IMR-90 (cell line): ENCODE data around the gene GOLGA8S. TPM values are rescaled to one million over a fixed set of nuclear protein-coding genes. Genes with fewer than 3 reads are reported as not detected.

ENCODE experiments used
- ATAC-seq: fragments of 200-7000 bp; cut with Tn5 transposase; 2 replicates; pipeline ENCODE4 v1.9.1; 2020; ENCODE audit warnings: low read depth, mild to moderate bottlenecking, moderate library complexity
- BruUV-seq: library from RNA; stranded (reverse); fragments of 400-500 nt; replicated peaks from 2 replicates; lab custom pipeline; 2021; lab: Mats Ljungman, UMichigan
- CTCF ChIA-PET: fragments of 300-600 bp; formaldehyde crosslinking; extraction: SDS; loops from one replicate; lab custom pipeline; 2021; ENCODE audit warnings: antibody characterized with exemption; lab: Yijun Ruan, JAX
- POLR2A ChIA-PET: fragments of 300-600 bp; sonication (Branson Sonifier 250); formaldehyde crosslinking; loops from one replicate; lab custom pipeline; 2022; ENCODE audit warnings: antibody characterized with exemption; ENCODE audit not compliant: unreplicated experiment; lab: Charles Lee
- DNase-seq: peaks from one replicate; pipeline ENCODE4 v3.0.0; 2013
- H2AFZ ChIP-seq: replicated peaks from 2 replicates; pipeline ENCODE3; 2013; ENCODE audit warnings: low read length, mild to moderate bottlenecking; ENCODE audit not compliant: poor library complexity
- H2AK5ac ChIP-seq: 2 replicates; pipeline ENCODE4 v1.6.1; 2013; ENCODE audit warnings: low read depth, low read length, inconsistent platforms
- H2AK9ac ChIP-seq: replicated peaks from 2 replicates; pipeline ENCODE3; 2013; ENCODE audit warnings: mild to moderate bottlenecking, low read depth, low read length, moderate library complexity; ENCODE audit not compliant: poor library complexity
- H2BK120ac ChIP-seq: 2 replicates; pipeline ENCODE4 v1.6.1; 2013; ENCODE audit warnings: low read depth, low read length, inconsistent platforms
- H2BK15ac ChIP-seq: 3 replicates; pipeline ENCODE4 v1.6.1; 2013; ENCODE audit warnings: low read depth, low read length, inconsistent platforms
- H2BK20ac ChIP-seq: 2 replicates; pipeline ENCODE4 v1.6.1; 2013; ENCODE audit warnings: low read depth, mild to moderate bottlenecking, inconsistent platforms, low read length, moderate library complexity
- H2BK5ac ChIP-seq: 2 replicates; pipeline ENCODE4 v1.6.1; 2013; ENCODE audit warnings: mild to moderate bottlenecking, low read depth, low read length, inconsistent platforms; ENCODE audit not compliant: poor library complexity, severe bottlenecking
- H3K14ac ChIP-seq: replicated peaks from 2 replicates; pipeline ENCODE4 v1.6.1; 2013; ENCODE audit warnings: low read depth, low read length, inconsistent platforms
- H3K18ac ChIP-seq: 2 replicates; pipeline ENCODE4 v1.6.1; 2013; ENCODE audit warnings: low read depth, low read length, control low read depth
- H3K23ac ChIP-seq: 2 replicates; pipeline ENCODE4 v1.6.1; 2013; ENCODE audit warnings: low read depth, low read length, inconsistent platforms
- H3K27ac ChIP-seq: 2 replicates; pipeline ENCODE4 v1.5.1; 2013; ENCODE audit warnings: mild to moderate bottlenecking, control low read depth, low read length; ENCODE audit not compliant: insufficient read depth
- H3K27me3 ChIP-seq: 2 replicates; pipeline ENCODE4 v1.6.1; 2013; ENCODE audit warnings: low read length; ENCODE audit not compliant: control insufficient read depth, insufficient read depth
- H3K36me3 ChIP-seq: 2 replicates; pipeline ENCODE4 v1.6.1; 2013; ENCODE audit warnings: low read length, mixed read lengths; ENCODE audit not compliant: control insufficient read depth, insufficient read depth
- H3K4ac ChIP-seq: 2 replicates; pipeline ENCODE4 v1.6.1; 2013; ENCODE audit warnings: low read depth, low read length, inconsistent platforms
- H3K4me1 ChIP-seq: 2 replicates; pipeline ENCODE4 v1.6.1; 2013; ENCODE audit warnings: low read length, mixed read lengths; ENCODE audit not compliant: control insufficient read depth, insufficient read depth
- H3K4me2 ChIP-seq: 2 replicates; pipeline ENCODE4 v1.6.1; 2013; ENCODE audit warnings: low read depth, mild to moderate bottlenecking, control low read depth, low read length, moderate library complexity
- H3K4me3 ChIP-seq: 2 replicates; pipeline ENCODE4 v1.5.1; 2013; ENCODE audit warnings: low read depth, mild to moderate bottlenecking, control low read depth, low read length, moderate library complexity; ENCODE audit not compliant: insufficient read depth
- H3K56ac ChIP-seq: 2 replicates; pipeline ENCODE4 v1.6.1; 2013; ENCODE audit warnings: low read length, inconsistent platforms; ENCODE audit not compliant: insufficient read depth; ENCODE audit errors: extremely low read depth
- H3K79me1 ChIP-seq, 2 experiments: 2 replicates each; pipeline ENCODE4 v1.6.1; 2013; ENCODE audit warnings: low read length in 2 of 2, inconsistent platforms in 1 of 2, low read depth in 1 of 2
- H3K9ac ChIP-seq: 2 replicates; pipeline ENCODE4 v1.6.1; 2013; ENCODE audit warnings: low read depth, low read length, control low read depth
- H3K9me1 ChIP-seq: 2 replicates; pipeline ENCODE4 v1.6.1; 2013; ENCODE audit warnings: low read length, inconsistent platforms; ENCODE audit not compliant: insufficient read depth
- H3K9me3 ChIP-seq: 2 replicates; pipeline ENCODE4 v1.6.1; 2013; ENCODE audit warnings: low read length; ENCODE audit not compliant: control insufficient read depth, insufficient read depth
- H4K20me1 ChIP-seq: 2 replicates; pipeline ENCODE4 v1.6.1; 2013; ENCODE audit warnings: low read length, inconsistent platforms; ENCODE audit not compliant: insufficient read depth
- H4K5ac ChIP-seq: 2 replicates; pipeline ENCODE4 v1.6.1; 2013; ENCODE audit warnings: mild to moderate bottlenecking, low read depth, low read length, control low read depth
- H4K8ac ChIP-seq, 2 experiments: 2 replicates each; pipeline ENCODE4 v1.6.1; 2013; ENCODE audit warnings: low read depth in 2 of 2, low read length in 2 of 2, control low read depth in 1 of 2, inconsistent platforms in 1 of 2
- H4K91ac ChIP-seq: 2 replicates; pipeline ENCODE4 v1.6.1; 2013; ENCODE audit warnings: low read depth, low read length, inconsistent platforms; ENCODE audit not compliant: insufficient read depth
- BHLHE40 ChIP-seq: fragments of 150-350 bp; IDR thresholded peaks from 2 replicates; pipeline ENCODE4 v1.6.1; 2016; ENCODE audit warnings: mild to moderate bottlenecking, low read depth, low read length
- CEBPB ChIP-seq: IDR thresholded peaks from 2 replicates; pipeline ENCODE4 v1.6.1; 2012; ENCODE audit warnings: low read depth, low read length, improper control_type of control experiment
- CHD1 ChIP-seq: IDR thresholded peaks from 2 replicates; pipeline ENCODE4 v1.6.1; 2012; ENCODE audit warnings: low read depth, low read length, improper control_type of control experiment
- FOS ChIP-seq: fragments of 150-350 bp; IDR thresholded peaks from 2 replicates; pipeline ENCODE4 v1.6.1; 2016; ENCODE audit warnings: low read depth, low read length
- MAFK ChIP-seq: IDR thresholded peaks from 2 replicates; pipeline ENCODE4 v1.6.1; 2012; ENCODE audit warnings: low read depth, low read length, improper control_type of control experiment
- MAZ ChIP-seq: IDR thresholded peaks from 2 replicates; pipeline ENCODE4 v1.6.1; 2012; ENCODE audit warnings: low read depth, mild to moderate bottlenecking, low read length, improper control_type of control experiment, moderate library complexity, borderline replicate concordance
- MXI1 ChIP-seq: IDR thresholded peaks from 2 replicates; pipeline ENCODE4 v1.6.1; 2012; ENCODE audit warnings: low read depth, mild to moderate bottlenecking, low read length, moderate library complexity, borderline replicate concordance
- NFE2L2 ChIP-seq: fragments of 150-350 bp; IDR thresholded peaks from 2 replicates; pipeline ENCODE4 v1.6.1; 2016; ENCODE audit warnings: low read depth, mild to moderate bottlenecking, low read length
- POLR2A ChIP-seq: IDR thresholded peaks from 2 replicates; pipeline ENCODE4 v1.6.1; 2012; ENCODE audit warnings: mild to moderate bottlenecking, low read depth, low read length
- RAD21 ChIP-seq: IDR thresholded peaks from 2 replicates; pipeline ENCODE4 v1.6.1; 2012; ENCODE audit warnings: low read length, improper control_type of control experiment
- RCOR1 ChIP-seq: IDR thresholded peaks from 2 replicates; pipeline ENCODE4 v1.6.1; 2012; ENCODE audit warnings: mild to moderate bottlenecking, low read length, improper control_type of control experiment; ENCODE audit not compliant: insufficient replicate concordance
- RFX5 ChIP-seq: IDR thresholded peaks from 2 replicates; pipeline ENCODE4 v1.8.0; 2012; ENCODE audit warnings: low read depth, mild to moderate bottlenecking, low read length, moderate library complexity
- SMC3 ChIP-seq: fragments of 150-350 bp; IDR thresholded peaks from 2 replicates; pipeline ENCODE4 v1.6.1; 2016; ENCODE audit warnings: low read depth, mild to moderate bottlenecking, antibody characterized with exemption, low read length, moderate library complexity
- USF2 ChIP-seq: fragments of 150-350 bp; IDR thresholded peaks from 2 replicates; pipeline ENCODE4 v1.6.1; 2017; ENCODE audit warnings: mild to moderate bottlenecking, antibody characterized with exemption, low read length, low read depth
- whole genome bisulfite sequencing, 2 experiments: methylation state at CpG; one replicate each; pipeline versions ENCODE4 v1.1.5 to v1.1.7; 2013; ENCODE audit warnings: missing lambda C conversion rate in 2 of 2; ENCODE audit not compliant: insufficient read length in 1 of 2; ENCODE audit errors: extremely low coverage in 2 of 2; 5-methylcytosine and 5-hydroxymethylcytosine counted together
- dilution Hi-C: fragments of 300-500 bp; cut with HindIII; formaldehyde crosslinking; loops from one replicate; pipeline ENCODE4 v1.14.3; 2018; ENCODE audit warnings: low sequenced_read_pairs; ENCODE audit not compliant: unreplicated experiment
- in situ Hi-C: fragments of 300-500 bp; cut with MboI; formaldehyde crosslinking; loops from 3 replicates; pipeline ENCODE4 v1.14.3; 2019; ENCODE audit warnings: low sequenced_read_pairs, inconsistent platforms, mixed read lengths
- intact Hi-C: fragments of 100-400 bp; cut with micrococcal nuclease; formaldehyde crosslinking; loops from 2 replicates; pipeline ENCODE4 v1.10.0; 2022
- polyA plus RNA-seq, 3 experiments: library from polyadenylated mRNA; depleted of rRNA; stranded (reverse); fragments of >200 nt; gene quantifications; 2 replicates each; pipeline ENCODE4 v1.2.3, GENCODE V29; 2012; ENCODE audit warnings: low replicate concordance in 1 of 3
- total RNA-seq: library from RNA; depleted of rRNA; stranded (reverse); fragments of >200 nt; gene quantifications from 2 replicates; pipeline ENCODE4 v1.2.3, GENCODE V29; 2012
- TF ChIP-seq, protein P1 (sequence below): conservative IDR thresholded peaks from 2 replicates; pipeline ENCODE4 v1.5.1; 2012; ENCODE audit warnings: mild to moderate bottlenecking, low read depth, low read length, improper control_type of control experiment
- TF ChIP-seq, protein P2 (sequence below): fragments of 150-350 bp; IDR thresholded peaks from 2 replicates; pipeline ENCODE4 v1.6.1; 2016; ENCODE audit warnings: low read depth, mild to moderate bottlenecking, low read length, moderate library complexity, borderline replicate concordance

The GOLGA8S gene
- total and polyA plus RNA-seq, 2 of the 4 experiments (the other 2 are of a cell fraction), result under 0.01 to 0.03 TPM

DNA sequence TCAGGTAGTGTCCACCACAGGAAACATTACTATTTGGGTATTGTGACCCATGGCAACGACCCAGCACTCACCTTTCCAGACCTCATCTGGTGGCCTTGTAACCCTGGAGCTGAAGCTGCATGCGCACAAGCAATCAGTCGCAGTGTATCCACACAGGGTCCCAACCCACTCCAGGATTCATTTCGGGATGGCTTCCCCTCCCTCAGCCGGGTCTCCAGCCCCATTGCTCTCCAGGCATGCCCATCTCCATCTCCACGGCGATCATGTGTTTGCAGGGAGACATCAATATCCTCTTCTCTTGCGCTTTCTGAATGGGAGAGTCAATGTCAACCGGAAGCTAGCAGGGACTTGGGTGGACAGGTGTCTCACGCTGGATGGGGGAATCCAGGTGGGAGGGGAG, 57.3 kb downstream of the GOLGA8S start:
- H3K9me1 ChIP-seq, result no peaks in the 10 kb centered on the region
- intact Hi-C loops, result no loop called here
- no peak for DNase-seq
- no peak overlapping the region for H2BK20ac ChIP-seq
- BruUV-seq, result no TSS peak
- no peaks in the 10 kb centered on the region for H3K36me3 ChIP-seq
- no peak overlapping the region for H3K4ac ChIP-seq
- no peak overlapping the region for H3K23ac ChIP-seq
- WGBS, 2 experiments, result 100% methylated on average over 2 of the region's 10 CpGs; no CpG with 5 or more reads in 1 of the 2 experiments
- in situ Hi-C loops, result no loop called here
- H4K91ac ChIP-seq, result no peak overlapping the region
- TF ChIP-seq RFX5 (no peak), MXI1 (no peak), USF2 (no peak), RAD21 (no peak), BHLHE40 (no peak), SMC3 (no peak), POLR2A (no peak), MAZ (no peak), MAFK (no peak), FOS (no peak), CEBPB (no peak), NFE2L2 (no peak), RCOR1 (no peak), CHD1 (no peak)
- TF ChIP-seq, protein P1, sequence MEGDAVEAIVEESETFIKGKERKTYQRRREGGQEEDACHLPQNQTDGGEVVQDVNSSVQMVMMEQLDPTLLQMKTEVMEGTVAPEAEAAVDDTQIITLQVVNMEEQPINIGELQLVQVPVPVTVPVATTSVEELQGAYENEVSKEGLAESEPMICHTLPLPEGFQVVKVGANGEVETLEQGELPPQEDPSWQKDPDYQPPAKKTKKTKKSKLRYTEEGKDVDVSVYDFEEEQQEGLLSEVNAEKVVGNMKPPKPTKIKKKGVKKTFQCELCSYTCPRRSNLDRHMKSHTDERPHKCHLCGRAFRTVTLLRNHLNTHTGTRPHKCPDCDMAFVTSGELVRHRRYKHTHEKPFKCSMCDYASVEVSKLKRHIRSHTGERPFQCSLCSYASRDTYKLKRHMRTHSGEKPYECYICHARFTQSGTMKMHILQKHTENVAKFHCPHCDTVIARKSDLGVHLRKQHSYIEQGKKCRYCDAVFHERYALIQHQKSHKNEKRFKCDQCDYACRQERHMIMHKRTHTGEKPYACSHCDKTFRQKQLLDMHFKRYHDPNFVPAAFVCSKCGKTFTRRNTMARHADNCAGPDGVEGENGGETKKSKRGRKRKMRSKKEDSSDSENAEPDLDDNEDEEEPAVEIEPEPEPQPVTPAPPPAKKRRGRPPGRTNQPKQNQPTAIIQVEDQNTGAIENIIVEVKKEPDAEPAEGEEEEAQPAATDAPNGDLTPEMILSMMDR, result no peak
- TF ChIP-seq, protein P2, sequence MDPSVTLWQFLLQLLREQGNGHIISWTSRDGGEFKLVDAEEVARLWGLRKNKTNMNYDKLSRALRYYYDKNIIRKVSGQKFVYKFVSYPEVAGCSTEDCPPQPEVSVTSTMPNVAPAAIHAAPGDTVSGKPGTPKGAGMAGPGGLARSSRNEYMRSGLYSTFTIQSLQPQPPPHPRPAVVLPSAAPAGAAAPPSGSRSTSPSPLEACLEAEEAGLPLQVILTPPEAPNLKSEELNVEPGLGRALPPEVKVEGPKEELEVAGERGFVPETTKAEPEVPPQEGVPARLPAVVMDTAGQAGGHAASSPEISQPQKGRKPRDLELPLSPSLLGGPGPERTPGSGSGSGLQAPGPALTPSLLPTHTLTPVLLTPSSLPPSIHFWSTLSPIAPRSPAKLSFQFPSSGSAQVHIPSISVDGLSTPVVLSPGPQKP, result no peak
- H4K20me1 ChIP-seq, result no peaks in the 10 kb centered on the region
- H3K14ac ChIP-seq, result no peak overlapping the region
- ChIA-PET CTCF (no interaction called here), POLR2A (no interaction called here)
- H3K9ac ChIP-seq, result no peak overlapping the region
- no peak overlapping the region for H2AFZ ChIP-seq
- no peak overlapping the region for H2AK5ac ChIP-seq
- ATAC-seq, result no peak
- H4K8ac ChIP-seq, result no peak overlapping the region
- H3K79me1 ChIP-seq, result no peaks in the 10 kb centered on the region
- peaks cover 20% of the 10 kb centered on the region; the same call in 1 of the 2 replicates for H3K9me3 ChIP-seq
- H3K27me3 ChIP-seq, result no peaks in the 10 kb centered on the region
- dilution Hi-C loops, result no loop called here
- no peak overlapping the region for H2BK5ac ChIP-seq
- no peak overlapping the region for H2BK120ac ChIP-seq
- no peak overlapping the region for H3K4me2 ChIP-seq
- H2AK9ac ChIP-seq, result no peak overlapping the region
- no peaks in the 10 kb centered on the region for H3K4me1 ChIP-seq
- no peak overlapping the region for H3K56ac ChIP-seq
- H4K5ac ChIP-seq, result no peak overlapping the region
- H3K18ac ChIP-seq, result no peak overlapping the region
- no peak overlapping the region for H3K27ac ChIP-seq
- H3K4me3 ChIP-seq, result no peak overlapping the region
- H2BK15ac ChIP-seq, result no peak overlapping the region
